GM10248 (cell line): ENCODE data around the gene POLR1D.

Experiments
- CTCF ChIA-PET: fragments of 300-600 bp; sonication (Branson Sonifier 250); formaldehyde crosslinking; extraction: SDS; loops from one replicate; lab custom pipeline; 2021; ENCODE audit warnings: antibody characterized with exemption; lab: Yijun Ruan, JAX
- POLR2A ChIA-PET: fragments of 350-650 bp; sonication (Branson Sonifier 250); formaldehyde crosslinking; extraction: SDS; loops from one replicate; lab custom pipeline; 2020; ENCODE audit warnings: antibody characterized with exemption; lab: Yijun Ruan, JAX
- DNase-seq: peaks from one replicate; pipeline ENCODE4 v3.0.0; 2012; ENCODE audit errors: extremely low spot score
- CTCF ChIP-seq: IDR thresholded peaks from 2 replicates; pipeline ENCODE4 v1.5.1; 2012; ENCODE audit warnings: mild to moderate bottlenecking, low read depth; ENCODE audit errors: extremely low read depth, missing control alignments, control extremely low read depth

The POLR1D gene

GRCh38 chr13:27661017-27661416 is 39.3 kb downstream of the POLR1D start:
- no peak for DNase-seq
- ChIA-PET POLR2A (no interaction called here), CTCF (interaction anchor here (3.0 kb wide), 1 partner anchor 11 kb away, joined by 12 read pairs; no protein-coding TSS in a partner anchor)
- TF ChIP-seq CTCF, result no peak

DNA sequence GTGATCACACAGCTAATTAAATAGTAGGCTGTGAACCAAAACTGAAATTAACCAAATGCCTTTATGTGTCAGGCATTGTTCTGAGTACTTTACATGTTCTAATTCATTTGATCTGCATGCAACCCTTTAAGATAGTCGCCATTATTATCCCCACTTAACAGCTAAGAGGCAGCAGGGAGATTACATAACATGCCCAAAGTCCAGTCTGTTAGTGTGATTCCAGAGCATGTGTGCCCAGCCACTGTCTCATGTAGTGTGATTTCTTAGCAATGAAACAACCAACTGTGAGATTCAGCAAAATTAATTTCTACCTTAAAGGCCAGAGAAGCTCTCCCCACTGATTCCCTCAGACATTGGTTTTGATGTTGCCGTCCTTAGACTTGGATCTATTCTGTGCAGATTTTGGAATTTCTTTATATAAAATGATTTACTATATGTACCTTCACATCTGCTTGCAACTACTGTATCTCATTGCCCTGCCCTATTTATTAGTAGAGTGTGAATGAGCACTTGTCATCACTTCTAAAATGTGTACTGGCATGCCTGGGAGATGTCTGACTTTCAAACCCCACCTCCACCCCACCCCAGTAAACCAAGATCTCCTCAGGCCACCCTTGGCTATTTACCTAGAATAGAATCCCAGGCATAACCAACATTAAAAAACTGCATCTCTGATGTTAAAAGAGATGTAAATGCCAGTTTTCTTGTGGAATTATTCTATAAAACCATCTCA is 41.2 kb downstream of the POLR1D start:
- no peak for DNase-seq
- ChIA-PET POLR2A (no interaction called here), CTCF (interaction anchor here (1.3 kb wide), 1 partner anchor 322 kb away, joined by 3 read pairs; no protein-coding TSS in a partner anchor)
- TF ChIP-seq CTCF, result no peak

DNA sequence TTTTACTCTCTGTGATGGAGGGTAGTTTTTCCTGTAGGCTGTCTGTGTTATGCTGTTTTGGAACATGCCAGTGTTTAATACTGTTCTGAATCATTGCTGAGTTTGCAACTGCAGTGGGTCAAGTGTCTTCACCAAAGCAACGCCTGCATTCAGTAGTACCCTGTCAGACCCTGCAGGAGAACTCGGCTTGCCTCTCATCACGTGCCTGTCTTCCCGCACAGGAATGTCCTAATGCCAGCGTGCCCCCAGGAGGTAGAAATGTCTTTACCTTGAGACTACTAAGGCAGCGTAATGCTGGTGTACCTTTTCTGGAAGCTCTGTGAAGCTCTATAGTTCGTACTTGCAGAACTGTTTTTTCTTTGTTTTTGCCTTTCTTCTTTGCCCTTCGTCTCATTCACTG is 42.3 kb downstream of the POLR1D start:
- CTCF ChIA-PET, result no interaction called here
- POLR2A ChIA-PET, result no interaction called here
- no peak for TF ChIP-seq CTCF
- no peak for DNase-seq

DNA sequence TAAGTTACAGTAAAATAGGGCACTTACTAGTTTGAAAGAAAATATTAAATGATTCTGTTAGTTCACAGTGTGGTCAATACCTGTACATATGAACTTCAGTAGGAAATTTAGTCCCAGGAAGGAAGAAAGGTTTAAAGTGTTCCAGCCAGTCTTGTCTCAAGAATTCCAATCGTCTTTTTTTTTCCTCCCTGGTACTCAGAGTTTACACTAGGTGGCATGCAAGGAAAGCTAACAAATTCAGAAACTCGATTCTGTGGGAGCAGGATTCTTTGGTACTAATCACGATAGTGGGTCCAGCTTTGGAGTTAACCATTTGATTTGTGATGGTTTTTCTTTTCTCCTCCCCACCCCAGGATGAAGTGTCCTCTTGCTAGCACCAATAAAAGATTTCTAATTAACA is 43.6 kb downstream of the POLR1D start:
- ChIA-PET CTCF (interaction anchor here (1.3 kb wide), 2 partner anchors 22 to 78 kb away, joined by 4 read pairs; no protein-coding TSS in a partner anchor), POLR2A (no interaction called here)
- no peak for DNase-seq
- TF ChIP-seq CTCF, result no peak

DNA sequence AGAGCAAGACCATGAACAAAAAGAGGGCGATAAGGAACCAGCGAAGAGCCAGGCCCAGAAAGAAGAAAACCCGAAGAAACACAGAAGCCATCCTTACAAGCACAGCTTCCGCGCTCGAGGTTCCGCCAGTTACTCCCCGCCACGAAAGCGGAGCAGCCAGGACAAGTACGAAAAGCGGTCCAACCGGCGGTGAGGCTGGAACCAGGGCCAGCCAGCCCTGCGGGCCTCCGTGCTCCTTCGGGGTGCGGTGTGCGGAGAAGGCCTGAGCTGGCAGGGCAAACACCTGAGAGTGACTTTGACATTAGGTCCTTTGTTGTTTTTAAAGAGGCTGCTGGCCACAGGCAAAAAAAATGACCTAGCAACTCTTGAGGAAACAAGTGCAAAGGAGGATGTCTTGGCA is 44.1 kb downstream of the POLR1D start:
- ChIA-PET CTCF (interaction anchor here (1.0 to 1.3 kb wide), 3 partner anchors 22 to 79 kb away, joined by 3 to 4 read pairs (median 4); no protein-coding TSS in a partner anchor), POLR2A (no interaction called here)
- no peak for DNase-seq
- TF ChIP-seq CTCF, result no peak

DNA sequence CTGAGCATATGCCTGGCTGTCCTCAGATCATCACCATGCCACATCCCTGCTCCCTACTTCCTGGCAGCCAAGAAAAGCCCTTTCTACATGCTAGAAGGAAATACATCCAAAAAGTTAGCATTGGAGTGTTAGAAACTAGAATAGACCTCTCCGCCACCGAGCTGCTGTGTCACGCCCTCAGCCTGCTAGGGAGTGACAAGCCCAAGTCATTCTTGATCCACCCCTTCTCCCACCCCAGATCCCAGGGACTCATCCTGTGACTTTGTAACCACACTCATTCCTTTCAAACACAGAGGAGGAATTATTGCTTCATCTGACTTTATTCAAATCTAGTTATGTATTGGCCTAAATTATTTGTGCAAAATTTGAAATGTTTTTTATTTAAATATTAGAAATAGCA is 45.3 kb downstream of the POLR1D start:
- DNase-seq, result no peak
- ChIA-PET POLR2A (no interaction called here), CTCF (interaction anchor here (1.3 to 1.4 kb wide), 2 partner anchors 14 to 110 kb away, joined by 4 to 5 read pairs; no protein-coding TSS in a partner anchor)
- TF ChIP-seq CTCF, result no peak
